Body of pancreas (tissue), 4 donors: ENCODE data around the gene RNF125. TPM values are rescaled to one million over a fixed set of nuclear protein-coding genes. Genes with fewer than 3 reads are reported as not detected.

Source experiments
- ATAC-seq: fragments of 150-250 bp; one replicate; pipeline ENCODE4 v1.9.1; 2016
- DNase-seq, 4 donors: peaks; one replicate each; pipeline ENCODE4 v3.0.0-alpha.2; 2019
- H3K27ac ChIP-seq, 4 donors: fragments of 200-600 bp; sonication (generic); 1 replicate in 3 of 4; 2 replicates in 1 of 4; pipeline versions ENCODE4 v1.5.1 to v1.6.1; 2016 to 2019; ENCODE audit warnings: mild to moderate bottlenecking in 1 of 4, mixed read lengths in 1 of 4, moderate library complexity in 1 of 4
- H3K27me3 ChIP-seq, 2 donors: fragments of 200-600 bp; sonication (generic); one replicate each; pipeline ENCODE4 v1.6.0; 2016; ENCODE audit warnings: mild to moderate bottlenecking in 1 of 2
- H3K36me3 ChIP-seq, 2 donors: fragments of 200-600 bp; sonication (generic); replicated peaks in 1 of 2; 2 replicates each; pipeline ENCODE4 v1.5.1; 2016; ENCODE audit warnings: low read depth in 2 of 2; ENCODE audit not compliant: insufficient read depth in 1 of 2
- H3K4me1 ChIP-seq: fragments of 200-600 bp; sonication (generic); one replicate; pipeline ENCODE4 v1.6.0; 2016
- H3K4me3 ChIP-seq, 2 donors: fragments of 200-600 bp; sonication (generic); 1 replicate in 1 of 2; 2 replicates in 1 of 2; pipeline ENCODE4 v1.5.1; 2016 to 2019
- H3K9me3 ChIP-seq, 3 donors: fragments of 200-600 bp; sonication (generic); 1 replicate in 2 of 3; 2 replicates in 1 of 3; pipeline ENCODE4 v1.5.1; 2016
- CTCF ChIP-seq, 7 experiments: fragments of 450-650 bp in 4 of 7; fragments of 200-600 bp in 3 of 7; sonication (generic) in 3 of 7; IDR thresholded peaks; one replicate each; pipeline ENCODE4 v1.5.1; 2016 to 2019; ENCODE audit warnings: antibody characterized with exemption in 7 of 7
- POLR2A ChIP-seq, 3 donors: fragments of 450-650 bp; IDR thresholded peaks; one replicate each; pipeline ENCODE4 v1.6.1; 2016; ENCODE audit warnings: antibody characterized with exemption in 3 of 3, mild to moderate bottlenecking in 2 of 3
- WGBS, 2 donors: methylation state at CpG; one replicate each; pipeline ENCODE4 v1.1.5; 2017; 5-methylcytosine and 5-hydroxymethylcytosine counted together
- intact Hi-C: fragments of 100-400 bp; cut with DNase I; formaldehyde crosslinking; loops from one replicate; pipeline ENCODE4 v1.15.1; 2023
- total RNA-seq, 2 donors: library from RNA; depleted of rRNA; stranded (reverse); fragments of >200 nt; gene quantifications; one replicate each; pipeline ENCODE4 v1.1.0, GENCODE V29; 2016

Gene RNF125
- total RNA-seq, 2 donors from 2014 or later, result 2.6 to 4.9 TPM

- H3K27ac ChIP-seq, result no peak overlapping the region
- H3K9me3 ChIP-seq, result no peaks in the 10 kb centered on the region
- peaks cover 0 to 3% of the 10 kb centered on the region in 2 donors for H3K27me3 ChIP-seq
- H3K4me1 ChIP-seq, result peaks cover 11% of the 10 kb centered on the region
- H3K36me3 ChIP-seq, result no peaks in the 10 kb centered on the region
- DNase-seq, result no peak
- no peak overlapping the region for H3K4me3 ChIP-seq
- no peak for ATAC-seq
- WGBS, 2 donors, result 95 to 100% methylated on average over 2 of the region's 2 CpGs
- intact Hi-C loops, result no loop called here
- TF ChIP-seq POLR2A (IDR thresholded peaks at IDR 0.05) (no peak), CTCF (IDR thresholded peaks at IDR 0.05) (no peak)
Observed at GRCh38 chr18:32025744-32026143, 7.1 kb downstream of the RNF125 start.

- Histone ChIP-seq H3K9me3 (no peaks in the 10 kb centered on the region), H3K4me1 (peaks cover 11% of the 10 kb centered on the region), H3K4me3 (no peak overlapping the region), H3K27me3 (peaks cover 0 to 3% of the 10 kb centered on the region in 2 donors), H3K27ac (no peak overlapping the region), H3K36me3 (no peaks in the 10 kb centered on the region)
- no peak for DNase-seq
- intact Hi-C loops, result no loop called here
- no peak for TF ChIP-seq POLR2A (IDR thresholded peaks at IDR 0.05)
- TF ChIP-seq CTCF (IDR thresholded peaks at IDR 0.05), result no peak
- ATAC-seq, result no peak
- 61 to 69% methylated on average over 4 of the region's 4 CpGs for WGBS, 2 donors
Observed at GRCh38 chr18:32026491-32027086, 8.0 kb downstream of the RNF125 start.

GRCh38 chr18:32029558-32029957, 10.9 kb downstream of the RNF125 start:
- H3K27ac ChIP-seq, result no peak overlapping the region
- intact Hi-C loops, result no loop called here
- ATAC-seq (no peak), DNase-seq (no peak)
- H3K27me3 ChIP-seq, result no peaks in the 10 kb centered on the region
- no peaks in the 10 kb centered on the region for H3K36me3 ChIP-seq
- H3K9me3 ChIP-seq, result no peaks in the 10 kb centered on the region
- H3K4me3 ChIP-seq, result no peak overlapping the region
- 42 to 46% methylated on average over 1 of the region's 1 CpG for WGBS, 2 donors
- no peak for TF ChIP-seq POLR2A (IDR thresholded peaks at IDR 0.05)
- no peak for TF ChIP-seq CTCF (IDR thresholded peaks at IDR 0.05)
- no peaks in the 10 kb centered on the region for H3K4me1 ChIP-seq

- H3K27me3 ChIP-seq, result no peaks in the 10 kb centered on the region
- intact Hi-C loops, result no loop called here
- TF ChIP-seq POLR2A (IDR thresholded peaks at IDR 0.05), result no peak
- no peak for TF ChIP-seq CTCF (IDR thresholded peaks at IDR 0.05)
Observed at GRCh38 chr18:32032609-32033008, 14.0 kb downstream of the RNF125 start.

GRCh38 chr18:32036506-32037180, 18.0 kb downstream of the RNF125 start:
- DNase-seq (no peak), ATAC-seq (no peak)
- H3K4me1 ChIP-seq, result no peaks in the 10 kb centered on the region
- peaks cover 0 to 2% of the 10 kb centered on the region in 2 donors for H3K36me3 ChIP-seq
- H3K4me3 ChIP-seq, result no peak overlapping the region
- TF ChIP-seq POLR2A (IDR thresholded peaks at IDR 0.05), result no peak
- no peak for TF ChIP-seq CTCF (IDR thresholded peaks at IDR 0.05)
- intact Hi-C loops, result no loop called here
- no peaks in the 10 kb centered on the region for H3K27me3 ChIP-seq
- 92 to 95% methylated on average over 5 of the region's 5 CpGs for WGBS, 2 donors
- H3K27ac ChIP-seq, result no peak overlapping the region
- H3K9me3 ChIP-seq, result no peaks in the 10 kb centered on the region

More at GRCh38 chr18:32032609-32033008, 14.0 kb downstream of the RNF125 start:
- Histone ChIP-seq H3K4me1 (no peaks in the 10 kb centered on the region), H3K9me3 (no peaks in the 10 kb centered on the region), H3K27ac (no peak overlapping the region), H3K36me3 (peaks cover 0 to 1% of the 10 kb centered on the region in 2 donors), H3K4me3 (no peak overlapping the region)
- DNase-seq (no peak), ATAC-seq (no peak)
- WGBS, 2 donors, result 82 to 90% methylated on average over 8 to 9 of the region's 9 CpGs
